GM21786 (cell line): Measurements from ENCODE around the gene MALRD1.

Experiments used
- ATAC-seq: cut with Tn5 transposase; IDR thresholded peaks from one replicate; pipeline ENCODE4 v1.9.1; 2021; ENCODE audit not compliant: unreplicated experiment

The MALRD1 gene

DNA sequence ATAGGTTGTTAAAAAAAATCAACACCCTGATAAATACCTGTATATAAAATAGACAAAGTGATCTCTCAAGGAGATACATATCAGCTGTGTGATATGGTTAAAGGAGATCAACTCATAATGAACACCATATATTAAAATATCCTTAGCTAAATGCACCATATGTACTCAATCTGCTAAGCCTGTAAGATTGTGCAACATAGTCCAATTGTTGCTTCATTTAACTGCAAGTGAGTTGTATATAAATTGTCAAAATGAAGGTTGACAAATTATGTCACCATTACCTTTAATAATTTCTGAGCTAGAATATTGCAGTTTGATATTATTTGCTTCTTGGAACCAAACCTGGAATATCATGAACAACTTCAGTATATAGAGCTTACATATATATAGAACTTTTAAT is 283.7 kb downstream of the MALRD1 start:
- ATAC-seq = no peak

DNA sequence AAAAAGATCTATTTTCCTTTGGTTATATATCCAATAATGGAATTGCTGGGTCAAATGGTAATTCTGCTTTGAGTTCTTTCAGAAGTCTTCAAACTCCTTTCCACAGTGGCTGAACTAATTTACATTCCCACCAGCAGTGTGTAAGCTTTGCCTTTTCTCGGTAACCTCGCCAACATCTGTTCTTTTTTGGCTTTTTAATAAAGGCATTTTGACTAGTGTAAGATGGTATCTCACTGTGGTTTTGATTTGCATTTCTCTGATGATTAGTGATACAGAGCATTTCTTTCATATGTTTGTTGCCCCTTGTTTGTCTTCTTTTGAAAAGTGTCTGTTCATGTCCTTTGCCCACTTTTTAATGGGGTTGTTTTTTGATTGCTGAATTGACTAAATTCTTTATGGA is 285.0 kb downstream of the MALRD1 start:
- ATAC-seq = no peak

DNA sequence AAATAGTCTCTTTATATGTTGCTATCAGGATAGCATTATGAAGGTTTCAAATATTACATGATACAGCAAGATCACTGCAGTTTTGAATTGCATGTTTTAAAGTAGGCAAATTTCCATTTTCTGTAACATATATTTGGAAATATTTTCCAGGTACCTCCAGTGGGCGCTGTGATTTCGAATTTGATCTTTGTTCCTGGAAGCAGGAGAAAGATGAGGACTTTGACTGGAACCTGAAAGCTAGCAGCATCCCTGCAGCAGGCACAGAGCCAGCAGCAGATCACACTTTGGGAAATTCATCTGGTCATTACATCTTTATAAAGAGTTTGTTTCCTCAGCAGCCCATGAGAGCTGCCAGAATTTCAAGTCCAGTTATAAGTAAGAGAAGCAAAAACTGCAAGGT is 299.0 kb downstream of the MALRD1 start:
- ATAC-seq = no peak

DNA sequence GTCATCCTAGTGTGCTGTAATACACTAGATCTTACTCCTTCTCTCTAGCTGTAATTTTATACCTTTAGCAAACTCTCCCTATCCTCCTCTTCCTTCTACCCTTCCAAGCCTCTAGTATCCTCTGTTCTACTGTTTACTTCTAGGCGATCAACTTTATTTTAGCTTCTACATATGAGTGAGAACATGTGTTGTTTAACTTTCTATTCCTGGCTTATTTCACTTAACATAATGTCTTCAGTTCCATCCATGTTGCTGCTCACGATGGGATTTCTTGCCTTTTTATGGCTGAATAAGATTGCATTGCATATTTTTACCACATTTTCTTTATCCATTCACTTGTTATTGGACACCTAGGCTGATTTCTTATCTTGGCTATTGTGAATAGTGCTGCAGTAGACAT is 318.6 kb downstream of the MALRD1 start:
- ATAC-seq = no peak

DNA sequence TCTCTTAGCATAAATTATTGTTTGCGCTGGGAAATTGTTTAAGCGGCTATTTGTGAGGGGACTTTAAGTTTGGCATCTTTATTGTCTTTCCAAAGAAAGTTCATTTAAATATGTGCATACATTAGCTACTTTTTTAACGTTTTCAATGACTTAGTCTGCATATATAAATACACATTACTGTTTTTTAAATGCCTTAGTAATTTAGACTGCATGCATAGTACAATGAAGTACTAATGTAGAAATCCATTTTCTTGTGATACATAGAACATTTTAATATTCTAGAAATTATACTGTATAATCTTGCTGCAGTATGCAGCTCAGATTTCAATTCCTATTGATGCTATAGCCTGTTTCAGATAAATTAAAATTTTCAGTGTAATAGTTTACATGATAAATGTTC is 325.4 kb downstream of the MALRD1 start:
- ATAC-seq = no peak

DNA sequence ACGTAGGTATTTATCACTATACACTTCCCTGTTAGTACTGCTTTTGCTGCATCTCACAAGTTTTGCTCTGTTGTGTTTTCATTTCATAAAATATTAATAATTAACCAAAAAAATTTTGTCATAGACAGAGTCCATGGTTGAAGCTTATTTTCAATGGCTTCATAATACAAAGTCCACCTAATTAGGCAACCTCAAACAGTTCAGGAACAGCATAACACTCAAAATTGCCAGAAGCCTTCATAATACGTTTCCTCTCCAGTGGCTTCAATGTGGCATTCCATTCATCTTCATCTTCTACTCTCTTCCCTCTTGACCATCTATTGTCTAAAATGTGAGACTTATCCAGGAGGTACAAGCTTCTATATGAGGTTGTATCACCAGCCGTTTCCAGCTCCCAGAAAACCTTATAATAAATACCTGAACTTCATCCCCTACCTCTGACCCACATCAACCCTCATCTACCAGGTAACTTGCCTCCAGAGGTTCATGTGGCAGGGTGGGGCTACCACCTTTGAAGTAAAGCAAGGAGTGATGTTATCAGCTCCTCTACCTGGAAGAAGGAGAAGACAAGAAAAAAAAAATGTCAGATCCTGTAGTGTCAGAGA is 337.3 kb downstream of the MALRD1 start:
- ATAC-seq = no peak

DNA sequence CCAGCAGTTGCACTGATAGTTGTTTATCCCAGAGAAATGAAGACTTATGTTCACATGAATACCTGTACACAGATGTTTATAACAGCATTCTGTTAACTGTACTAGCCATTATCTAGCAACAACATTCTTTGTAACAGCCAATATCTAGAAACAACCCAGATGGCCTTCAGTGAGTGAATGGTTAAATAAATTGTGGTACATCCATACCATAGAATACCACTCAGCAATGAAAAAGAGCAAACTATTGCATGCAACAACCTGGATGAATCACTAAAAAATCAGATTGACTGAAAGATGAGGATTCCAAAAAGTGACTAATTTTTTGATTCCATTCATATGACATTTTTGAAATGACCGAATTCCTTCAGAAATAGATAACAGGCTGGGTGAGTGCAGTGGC is 360.3 kb downstream of the MALRD1 start:
- ATAC-seq = no peak

DNA sequence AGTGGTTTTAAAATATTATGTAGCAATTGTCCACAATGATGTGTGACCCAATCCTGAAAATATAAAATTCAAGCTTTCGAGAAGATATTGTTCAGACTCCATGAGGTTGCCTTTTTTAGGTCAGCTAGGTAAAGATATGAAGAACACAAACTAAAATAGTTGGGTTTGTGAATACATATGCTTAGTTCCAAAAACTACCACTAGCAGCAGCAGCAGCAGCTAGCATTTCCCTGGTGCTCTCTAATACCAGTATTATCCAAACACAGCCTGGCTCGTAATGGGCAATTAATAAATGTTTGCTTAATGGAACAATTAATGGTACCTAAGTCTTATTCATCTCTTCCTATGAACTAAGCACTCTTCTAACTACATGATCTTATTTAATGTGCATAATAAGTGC is 362.5 kb downstream of the MALRD1 start:
- no peak for ATAC-seq

DNA sequence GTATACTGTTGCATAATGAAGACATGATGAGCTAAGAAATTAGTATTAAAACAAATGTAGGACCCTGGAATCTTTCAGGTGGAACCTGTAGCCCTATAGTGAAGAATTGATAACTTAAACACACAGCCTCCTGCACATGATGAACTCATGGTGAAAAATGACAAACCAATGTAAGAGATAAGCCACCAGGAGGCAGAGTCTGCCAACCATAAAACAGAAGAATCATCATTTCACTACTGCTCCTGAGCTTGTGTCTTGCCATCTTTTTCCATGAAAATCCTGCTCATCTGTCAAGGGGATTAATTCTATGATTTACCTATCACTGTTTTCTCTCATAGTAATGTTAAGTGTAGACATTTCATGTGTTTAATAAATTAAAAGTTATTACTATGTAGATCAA is 363.9 kb downstream of the MALRD1 start:
- no peak for ATAC-seq

DNA sequence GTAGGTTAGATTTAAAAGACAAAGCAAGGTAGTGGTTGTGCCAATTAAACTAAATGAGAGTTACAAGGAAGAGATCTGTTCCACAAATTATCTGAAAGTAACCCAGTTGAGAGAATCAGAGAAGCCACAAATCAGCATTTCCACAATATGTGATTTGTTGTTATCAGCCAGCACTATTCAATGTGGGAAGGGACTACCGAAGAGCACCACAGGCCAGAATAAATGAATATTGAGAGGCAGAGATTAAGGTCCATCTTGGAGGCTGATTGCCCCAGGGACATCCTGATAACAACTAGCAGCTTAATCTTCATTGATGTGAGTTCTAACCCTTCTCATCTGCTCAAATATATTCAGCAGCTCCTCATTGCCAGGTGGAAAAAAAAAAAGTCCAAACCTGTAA is 367.6 kb downstream of the MALRD1 start:
- ATAC-seq = no peak

DNA sequence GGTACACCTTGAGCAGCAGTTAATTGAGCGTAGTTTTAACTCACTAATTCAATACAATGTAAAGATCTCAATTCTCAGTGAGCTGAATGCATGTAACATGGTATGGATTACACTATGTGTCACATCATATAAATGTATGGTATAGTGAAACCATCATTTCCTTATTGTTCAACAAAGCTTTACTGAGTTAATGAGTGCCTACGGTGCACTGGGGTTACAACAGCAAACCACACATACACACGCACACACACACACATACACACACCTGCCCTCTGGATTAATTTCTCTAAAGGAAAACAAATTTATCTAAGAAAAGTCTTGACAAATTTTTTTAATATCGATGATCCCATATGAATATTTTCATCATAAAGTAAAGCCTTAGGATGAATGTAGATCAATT is 369.1 kb downstream of the MALRD1 start:
- ATAC-seq = no peak

DNA sequence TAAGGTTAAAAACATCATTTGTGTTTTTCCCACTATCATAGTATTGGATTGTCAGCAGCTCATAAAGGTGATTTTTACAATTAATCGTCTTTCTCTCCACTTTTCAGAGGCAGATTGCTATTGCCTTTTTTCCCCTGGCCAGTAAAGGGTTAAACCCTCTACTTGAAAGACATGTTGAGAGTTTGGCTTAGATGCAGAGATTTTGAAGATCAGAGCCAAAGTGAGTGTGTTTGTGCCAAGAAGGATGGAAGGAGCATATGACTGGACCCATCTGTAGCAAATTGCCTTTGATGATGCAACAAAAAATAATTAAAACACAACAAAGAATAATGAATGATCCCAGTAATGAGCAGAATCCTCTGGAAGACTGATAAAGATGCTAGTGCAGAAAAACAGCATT is 373.1 kb downstream of the MALRD1 start:
- ATAC-seq = no peak

DNA sequence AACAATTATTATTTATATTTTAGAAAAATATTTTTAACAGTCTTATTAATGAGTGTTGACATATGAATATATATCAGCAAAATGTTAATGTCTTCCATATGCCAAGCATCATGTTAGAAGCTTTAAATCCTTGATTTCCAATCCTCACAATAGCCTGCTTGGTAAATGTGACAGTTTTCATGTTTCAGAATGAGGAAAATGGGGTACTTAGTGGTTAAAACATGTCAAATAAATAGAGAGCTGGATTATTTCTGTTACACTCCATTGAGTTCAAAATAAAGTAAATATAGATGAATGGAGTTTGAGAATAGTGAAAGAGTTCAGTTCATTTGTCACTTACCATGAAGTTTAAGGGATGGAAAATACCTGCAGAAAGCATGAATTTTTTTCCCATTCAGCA is 377.4 kb downstream of the MALRD1 start:
- ATAC-seq = no peak

DNA sequence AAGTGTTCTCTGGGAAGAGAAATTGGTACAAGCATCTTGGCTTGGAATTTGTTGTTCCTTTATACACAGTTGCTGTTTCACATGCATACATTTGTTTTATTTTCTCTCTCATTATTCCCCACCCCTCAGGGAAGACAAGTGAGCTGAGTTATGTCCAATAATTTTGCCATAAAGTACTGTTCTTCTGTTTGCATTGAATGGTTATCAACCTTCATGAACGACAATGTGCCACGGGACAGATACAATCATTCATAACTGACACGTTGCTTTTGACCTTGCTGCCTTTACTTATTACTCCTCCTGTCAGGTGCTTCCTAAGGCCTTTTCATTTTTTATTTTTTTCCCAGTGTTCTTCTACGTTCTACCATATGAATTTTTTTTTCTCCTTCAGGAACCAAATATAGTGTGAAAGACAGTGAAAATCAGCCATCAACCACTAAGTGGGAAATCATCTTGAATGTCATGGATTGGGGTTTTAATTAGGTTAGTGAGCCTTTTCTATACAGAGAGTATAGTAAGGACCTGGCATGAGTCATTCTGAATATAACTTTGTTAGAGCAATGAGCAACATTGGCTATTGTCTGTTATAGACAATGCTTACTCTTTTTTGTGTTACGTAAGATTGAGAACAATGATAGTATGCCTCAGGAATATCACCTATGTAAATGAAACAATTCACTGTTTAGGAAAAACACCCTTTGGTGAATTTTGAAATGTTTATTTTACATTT is 383.2 kb downstream of the MALRD1 start:
- no peak for ATAC-seq

DNA sequence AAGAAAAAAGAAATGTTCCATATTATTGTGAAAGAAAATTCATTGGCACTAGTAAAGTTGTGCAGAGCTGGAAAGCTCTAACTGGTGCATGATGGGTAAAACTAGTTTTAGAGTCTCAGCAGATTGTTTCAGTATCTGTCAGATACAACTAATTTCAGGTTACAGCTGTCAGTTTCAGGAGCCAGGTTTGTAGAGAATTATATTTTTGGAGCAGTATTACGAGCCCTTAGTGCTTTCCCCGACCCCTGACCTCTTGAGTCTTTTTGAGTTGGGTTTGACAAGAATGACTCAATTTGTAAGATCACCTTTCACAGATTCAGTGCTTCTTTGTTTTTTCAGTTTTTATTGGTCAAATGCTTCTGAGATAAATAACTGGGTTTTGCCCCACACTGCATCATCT is 401.3 kb downstream of the MALRD1 start:
- no peak for ATAC-seq

DNA sequence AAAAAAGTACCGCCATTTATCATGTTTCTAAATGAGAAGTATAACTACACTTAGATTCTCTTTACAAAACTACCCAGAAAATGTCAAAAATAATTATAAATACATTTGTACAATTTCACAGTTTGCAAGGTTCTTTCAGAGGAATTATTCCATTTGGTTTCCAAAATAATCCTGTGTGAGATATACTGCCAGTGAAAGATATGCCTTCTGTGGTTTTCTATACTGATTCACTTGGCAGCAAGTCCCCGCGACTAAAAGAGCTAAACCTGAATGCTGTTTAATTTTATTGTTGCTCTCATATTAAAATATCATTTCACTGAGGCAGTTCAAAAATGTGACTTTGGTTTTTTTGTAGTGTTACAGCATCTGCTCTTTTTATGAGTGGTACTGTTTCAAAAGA is 402.8 kb downstream of the MALRD1 start:
- no peak for ATAC-seq

DNA sequence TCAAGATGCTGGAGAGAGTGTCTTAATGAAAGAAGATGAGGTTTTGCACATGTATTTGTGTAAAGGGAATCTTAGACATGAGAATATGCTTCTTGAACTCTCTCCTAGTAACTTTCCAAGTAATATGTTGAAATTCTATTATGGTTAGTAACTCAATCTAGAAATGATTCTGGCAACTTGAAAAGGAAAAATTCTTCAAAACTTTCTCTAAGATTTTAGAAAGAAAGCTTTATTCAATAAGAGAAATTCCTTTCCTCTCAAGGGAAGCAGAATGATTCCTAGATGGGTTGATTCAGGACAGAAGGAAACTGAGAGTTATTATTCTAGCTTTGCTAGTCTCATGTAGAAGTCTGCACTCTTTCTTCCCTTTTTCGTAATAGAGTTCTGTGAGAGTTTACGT is 403.3 kb downstream of the MALRD1 start:
- no peak for ATAC-seq

DNA sequence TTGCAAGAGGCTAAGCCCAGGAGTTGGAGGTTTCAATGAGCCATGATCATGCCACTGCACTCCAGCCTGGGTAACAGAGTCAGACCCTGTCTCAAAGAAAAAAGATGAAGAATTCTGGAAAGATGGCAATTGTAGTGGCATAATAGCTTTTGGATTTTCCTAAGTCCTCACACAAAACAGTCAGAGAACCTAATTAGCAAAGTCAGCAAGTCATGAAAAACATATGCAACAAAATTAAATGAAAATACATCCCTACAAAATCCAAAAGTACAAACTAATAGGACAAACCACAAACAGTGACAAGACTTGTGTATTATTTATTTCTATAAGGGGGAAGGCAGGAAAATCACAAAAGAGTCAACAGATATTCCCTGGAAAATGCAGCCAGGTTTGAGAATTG is 405.4 kb downstream of the MALRD1 start:
- no peak for ATAC-seq

DNA sequence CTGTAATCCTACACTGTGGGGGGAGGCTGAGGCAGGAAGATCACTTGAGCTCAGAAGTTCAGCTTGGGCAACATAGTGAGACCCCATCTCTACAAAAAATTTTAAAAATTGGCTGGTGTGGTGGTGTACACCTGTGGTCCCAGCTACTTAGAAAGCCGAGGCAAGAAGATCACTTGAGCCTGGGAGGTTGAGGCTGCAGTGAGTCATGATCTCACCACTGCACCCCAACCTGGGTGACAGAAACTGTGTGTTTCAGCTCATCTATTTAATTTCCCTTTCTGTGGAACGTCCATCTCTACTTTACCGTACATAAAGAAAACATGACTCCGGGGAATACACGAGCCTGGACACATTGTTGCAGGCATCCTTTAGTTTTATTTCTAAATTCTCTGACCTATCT is 413.0 kb downstream of the MALRD1 start:
- ATAC-seq = no peak

DNA sequence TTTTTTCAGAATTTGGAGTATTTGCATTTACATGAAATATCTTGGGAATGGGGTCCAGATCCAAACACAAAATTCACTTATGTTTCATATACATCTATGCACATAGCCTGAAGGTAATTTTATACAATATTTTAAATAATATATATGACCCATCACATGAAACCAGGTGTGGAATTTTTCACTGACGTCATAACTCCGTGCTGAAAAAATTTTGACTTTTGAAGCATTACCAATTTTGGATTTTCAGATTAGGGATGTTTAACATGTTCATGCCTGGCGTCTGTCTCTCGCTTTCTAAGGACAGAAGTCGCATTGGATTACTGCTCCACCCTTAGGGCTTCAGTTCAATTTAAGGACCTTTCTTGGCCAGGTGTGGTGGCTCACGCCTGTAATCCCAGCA is 418.1 kb downstream of the MALRD1 start:
- no peak for ATAC-seq

DNA sequence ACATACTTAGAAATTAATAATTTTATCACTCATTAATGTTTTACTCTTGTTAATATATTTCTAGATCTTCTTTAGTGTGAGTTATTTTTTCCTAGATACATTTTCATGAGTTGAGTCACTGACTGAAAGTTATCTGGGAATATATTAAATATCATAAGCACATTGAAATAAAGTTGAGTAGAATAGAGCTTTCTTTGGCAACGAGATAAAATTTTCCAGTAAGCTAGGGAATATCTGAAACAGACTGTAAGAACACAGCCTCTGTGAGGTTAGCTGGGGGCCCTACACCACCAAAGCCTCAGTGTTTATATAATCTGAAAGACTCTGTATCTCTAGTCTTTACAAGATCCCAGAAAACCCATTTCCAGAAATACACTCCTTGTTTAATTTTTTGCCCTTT is 419.8 kb downstream of the MALRD1 start:
- no peak for ATAC-seq

DNA sequence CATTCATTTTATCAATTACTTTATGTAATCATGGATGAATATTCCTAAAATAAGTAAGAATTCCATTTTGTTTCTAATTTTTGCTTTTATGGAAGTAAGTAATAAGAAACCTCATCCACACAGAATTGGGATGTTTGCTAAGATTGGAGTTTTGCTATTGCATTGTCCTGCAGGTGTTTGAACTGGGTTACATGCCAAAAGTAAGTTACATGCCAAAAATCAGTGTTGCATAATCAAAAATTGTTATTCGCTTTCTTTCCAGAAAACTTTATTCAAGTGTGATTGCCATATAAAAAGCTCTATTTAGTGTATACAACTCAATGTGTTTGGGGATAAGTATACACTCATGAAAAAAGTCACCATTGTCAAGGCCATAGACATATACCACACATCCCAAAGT is 420.9 kb downstream of the MALRD1 start:
- no peak for ATAC-seq

DNA sequence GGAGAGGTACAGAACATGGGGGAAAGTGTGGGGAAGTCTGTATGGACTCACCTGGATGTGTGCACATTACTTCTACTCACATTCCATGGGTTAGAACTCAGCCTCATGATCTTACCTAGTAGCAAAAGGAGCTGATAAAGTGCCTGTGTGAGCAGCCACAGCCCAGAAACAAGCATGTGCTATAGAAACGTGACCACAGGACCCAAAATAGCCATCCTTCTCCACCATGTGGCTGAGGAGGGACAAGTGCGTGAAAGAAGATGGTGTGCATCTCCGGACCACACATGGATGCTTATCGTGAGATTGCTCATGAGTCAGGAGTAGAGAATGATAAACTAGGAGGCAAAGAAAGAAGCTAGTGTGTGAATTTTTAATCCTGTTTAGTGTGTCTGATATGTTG is 431.3 kb downstream of the MALRD1 start:
- no peak for ATAC-seq
